ENCODE results near the gene PRR5L.

- TF ChIP-seq POLR2A (IDR thresholded peaks at IDR 0.05; ENCODE audit: low read depth, low read length) (no peak), TAF1 (IDR thresholded peaks at IDR 0.05; ENCODE audit: borderline replicate concordance, low read depth, low read length) (no peak), POLR2AphosphoS5 (IDR thresholded peaks at IDR 0.05; ENCODE audit: low read depth, low read length) (no peak)
These were observed 35.0 kb upstream of the PRR5L start for GRCh38 chr11:36261094-36261493.
